GM19035 (cell line): ENCODE data around the gene TM2D1.
"Not testable (repeated sequence)": the region's sequence is repeated elsewhere in the genome, so short reads cannot be mapped to it uniquely, and the experiment has no call there.

Experiments used
- ATAC-seq: cut with Tn5 transposase; IDR thresholded peaks from one replicate; pipeline ENCODE4 v1.9.1; 2021; ENCODE audit not compliant: unreplicated experiment

The TM2D1 gene

GRCh38 chr1:61724813-61725694 is at the start of gene TM2D1:
TM2D1 (minus strand) TSS chr1:61725141; CDS start chr1:61725120, 21 bp downstream.
- ATAC-seq = peak; percentile 100

- no peak for ATAC-seq
Observed at GRCh38 chr1:61770131-61770530, 45.2 kb upstream of the TM2D1 start.

- ATAC-seq = no peak
Observed at GRCh38 chr1:61757950-61758349, 33.0 kb upstream of the TM2D1 start.

GRCh38 chr1:61756773-61757172 is 31.8 kb upstream of the TM2D1 start:
- ATAC-seq = no peak

DNA sequence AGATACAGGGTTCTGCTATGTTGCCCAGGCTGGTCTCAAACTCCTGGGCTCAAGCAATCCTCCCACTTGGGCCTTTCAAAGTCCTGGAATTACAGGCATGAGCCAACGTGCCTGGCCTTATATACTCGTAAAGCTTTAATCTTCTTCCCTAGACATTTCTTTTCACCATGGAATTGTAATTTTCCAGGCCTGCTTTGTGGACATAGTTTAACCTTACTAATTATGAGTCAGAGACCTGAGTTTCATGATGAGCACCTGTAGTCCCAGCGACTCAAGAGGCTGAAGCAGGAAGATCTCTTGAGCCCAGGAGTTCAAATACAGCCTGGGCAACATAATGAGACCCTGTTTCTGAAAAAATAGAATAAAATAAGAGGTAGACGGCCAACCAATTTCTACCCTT is 29.6 kb upstream of the TM2D1 start:
- ATAC-seq = no peak

DNA sequence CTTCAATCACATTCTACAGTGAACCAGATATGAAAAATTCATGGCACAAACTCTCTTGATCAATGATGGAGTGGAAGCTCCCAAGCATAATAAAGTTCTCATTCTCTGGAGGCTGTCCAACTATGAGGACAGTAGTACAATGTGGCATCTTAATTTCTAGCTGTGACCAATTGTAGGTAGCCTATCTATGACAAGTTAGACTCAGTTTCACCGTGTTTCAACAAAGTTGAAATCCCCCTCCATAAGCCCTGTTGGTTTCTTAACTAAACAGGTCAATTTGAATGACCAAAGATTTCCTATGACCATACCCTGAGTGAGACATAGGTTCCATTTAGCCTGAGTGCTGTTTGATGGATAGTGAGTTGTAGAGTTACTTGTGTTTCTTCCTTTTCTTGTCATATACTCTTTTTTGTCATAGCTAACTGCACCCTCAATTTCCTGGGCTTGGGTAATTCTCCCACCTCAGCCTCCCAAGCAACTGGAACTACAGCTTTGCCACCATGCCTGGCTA is 29.1 kb upstream of the TM2D1 start:
- ATAC-seq = no peak

DNA sequence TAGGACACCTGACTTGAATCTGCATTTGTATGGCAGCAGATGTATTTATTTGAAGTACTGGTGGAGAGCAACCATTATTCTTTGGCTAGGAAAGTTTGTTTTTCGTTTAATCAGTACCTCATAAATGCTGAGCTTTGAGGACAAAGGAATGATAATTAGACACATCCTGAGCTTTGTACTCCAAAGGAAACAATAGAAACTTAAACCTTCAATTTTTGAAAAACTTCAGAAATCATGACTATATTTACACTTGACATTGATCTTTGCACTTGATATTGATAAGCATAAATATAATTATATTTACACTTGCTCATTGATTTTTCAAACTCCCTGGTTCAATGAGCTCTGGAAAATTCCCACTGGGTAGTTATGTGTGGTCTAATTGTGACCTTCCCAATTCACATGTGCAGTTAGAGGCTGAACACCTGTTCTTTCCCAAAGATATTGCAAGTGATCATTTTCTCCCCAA is 28.0 kb upstream of the TM2D1 start:
- ATAC-seq = no peak

DNA sequence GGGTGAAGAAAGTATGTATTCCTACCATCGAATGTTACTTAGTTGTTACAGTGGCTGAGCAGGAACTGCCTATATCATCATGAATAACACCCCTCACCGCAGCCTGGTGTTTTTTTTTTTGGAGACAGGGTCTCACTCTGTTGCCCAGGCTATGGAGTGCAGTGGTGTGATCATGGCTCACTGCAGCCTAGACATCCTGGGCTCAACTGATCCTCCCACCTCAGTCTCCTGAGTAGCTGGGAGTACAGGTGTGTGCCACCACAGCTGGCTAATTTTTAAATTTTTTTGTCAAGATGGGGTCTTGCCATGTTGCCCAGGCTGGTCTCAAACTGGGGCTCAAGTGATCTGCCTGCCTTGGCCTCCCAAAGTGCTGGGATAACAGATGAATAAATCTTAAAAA is 24.6 kb upstream of the TM2D1 start:
- no peak for ATAC-seq

- ATAC-seq = no peak
Observed at GRCh38 chr1:61748566-61748965, 23.6 kb upstream of the TM2D1 start.

DNA sequence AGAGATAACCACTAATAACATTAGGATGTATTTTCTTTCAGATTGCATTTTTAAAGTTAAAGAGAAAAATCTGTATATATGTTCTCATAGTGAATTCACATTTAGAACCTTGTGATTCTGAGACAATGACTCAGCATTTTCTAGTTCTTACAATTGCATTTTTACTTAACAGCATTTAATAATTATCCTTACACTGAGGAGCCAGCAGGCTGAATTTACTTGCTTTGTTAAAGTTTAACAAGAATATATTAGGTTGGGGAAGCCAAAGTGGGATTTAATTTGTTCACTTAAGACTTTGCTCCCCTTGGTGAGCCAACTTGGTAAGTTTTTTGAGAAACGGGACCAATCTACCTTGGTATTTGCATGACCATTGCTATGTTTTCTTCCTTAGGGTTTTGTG is 21.9 kb upstream of the TM2D1 start:
- no peak for ATAC-seq

GRCh38 chr1:61743716-61744580 is 19.0 kb upstream of the TM2D1 start:
- no peak for ATAC-seq

- ATAC-seq = no peak
Observed at GRCh38 chr1:61743431-61743705, 18.4 kb upstream of the TM2D1 start.

GRCh38 chr1:61742620-61743430 is 17.9 kb upstream of the TM2D1 start:
- peak; percentile 51 for ATAC-seq

DNA sequence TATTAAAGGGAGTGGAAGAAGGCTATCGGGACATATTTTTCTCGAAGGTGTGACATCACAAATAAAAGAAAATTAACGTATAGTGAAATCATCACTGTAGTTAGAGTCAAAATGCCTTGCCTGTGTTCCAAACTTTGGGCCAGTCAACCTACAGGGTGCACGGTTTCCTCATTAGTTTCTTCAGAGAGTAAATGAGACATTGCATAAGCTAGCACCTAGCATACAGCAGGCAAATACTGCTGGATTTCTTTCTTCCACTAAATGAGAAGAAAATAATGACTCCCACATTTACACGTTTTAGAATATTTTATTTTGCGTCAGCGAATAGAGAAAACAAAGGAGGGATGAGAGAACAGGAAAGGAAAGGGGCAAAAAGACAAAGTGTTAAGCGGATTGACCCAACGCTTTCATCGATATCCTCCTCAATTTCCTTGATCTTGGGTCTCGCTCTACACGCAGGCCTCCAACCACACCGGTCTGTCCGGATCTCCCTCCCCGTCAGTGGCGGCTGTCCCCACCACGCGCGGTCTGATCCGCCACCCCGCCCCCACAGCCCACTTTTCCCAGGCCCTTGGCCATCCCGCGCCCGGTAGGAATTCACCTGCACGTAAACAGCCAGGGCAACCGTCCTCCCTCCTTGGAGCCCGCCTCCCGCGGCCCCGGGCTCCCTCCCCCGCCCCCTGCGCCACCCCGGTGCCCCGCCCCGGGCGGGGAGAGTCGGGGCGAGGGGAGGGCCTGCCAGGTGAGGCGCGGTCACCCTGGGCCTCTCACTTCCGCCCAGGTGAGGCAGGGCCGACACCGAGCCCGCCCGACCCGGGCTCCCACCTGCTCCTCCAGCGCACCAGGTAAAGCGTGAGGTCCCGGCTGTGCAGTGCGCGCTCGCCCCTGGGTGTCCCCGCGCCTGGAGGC is 17.0 kb upstream of the TM2D1 start, which contains the start of gene PATJ:
Gene PATJ (plus strand): TSS at position 770 of the 909 bp plus-strand sequence. CDS start 20,413 bp downstream, outside the sequence.
- peak; percentile 68 for ATAC-seq

- ATAC-seq = no peak
Observed at GRCh38 chr1:61740751-61741700, 16.1 kb upstream of the TM2D1 start.

DNA sequence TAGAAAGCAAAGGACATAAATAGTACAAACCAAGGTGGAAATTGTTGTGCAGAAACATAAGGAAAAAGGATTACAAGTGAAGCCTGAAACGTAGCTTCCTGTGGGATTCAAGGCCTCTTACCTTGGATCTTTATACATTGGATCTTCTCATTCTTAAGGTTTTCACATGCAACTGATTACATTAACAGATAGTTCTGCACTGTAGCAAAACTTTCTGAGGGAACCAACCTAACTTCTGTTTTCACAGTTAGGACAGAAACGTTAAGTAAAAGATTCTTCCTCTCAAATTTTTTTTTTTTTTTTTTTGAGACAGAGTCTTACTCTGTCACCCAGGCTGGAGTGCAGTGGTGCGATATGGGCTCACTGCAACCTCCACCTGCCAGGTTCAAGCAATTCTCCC is 7.8 kb upstream of the TM2D1 start:
- ATAC-seq = no peak

- ATAC-seq = not testable (repeated sequence)
Observed at GRCh38 chr1:61730679-61731078, 5.7 kb upstream of the TM2D1 start.

GRCh38 chr1:61727544-61727943 is 2.6 kb upstream of the TM2D1 start:
- no peak for ATAC-seq

GRCh38 chr1:61724506-61724812 is 482 bp downstream of the TM2D1 start:
- ATAC-seq = no peak
